IMR-90 (cell line): Measurements from ENCODE around the gene ANKRD26.

Experiments
- CEBPB ChIP-seq: IDR thresholded peaks from 2 replicates; pipeline ENCODE4 v1.6.1; 2012; ENCODE audit warnings: low read depth, low read length, improper control_type of control experiment
- POLR2A ChIP-seq: IDR thresholded peaks from 2 replicates; pipeline ENCODE4 v1.6.1; 2012; ENCODE audit warnings: mild to moderate bottlenecking, low read depth, low read length
- RCOR1 ChIP-seq: IDR thresholded peaks from 2 replicates; pipeline ENCODE4 v1.6.1; 2012; ENCODE audit warnings: mild to moderate bottlenecking, low read length, improper control_type of control experiment; ENCODE audit not compliant: insufficient replicate concordance
- TF ChIP-seq, protein P1 (sequence below): conservative IDR thresholded peaks from 2 replicates; pipeline ENCODE4 v1.5.1; 2012; ENCODE audit warnings: mild to moderate bottlenecking, low read depth, low read length, improper control_type of control experiment
- TF ChIP-seq, protein P2 (sequence below): fragments of 150-350 bp; IDR thresholded peaks from 2 replicates; pipeline ENCODE4 v1.6.1; 2016; ENCODE audit warnings: low read depth, mild to moderate bottlenecking, low read length, moderate library complexity, borderline replicate concordance

DNA sequence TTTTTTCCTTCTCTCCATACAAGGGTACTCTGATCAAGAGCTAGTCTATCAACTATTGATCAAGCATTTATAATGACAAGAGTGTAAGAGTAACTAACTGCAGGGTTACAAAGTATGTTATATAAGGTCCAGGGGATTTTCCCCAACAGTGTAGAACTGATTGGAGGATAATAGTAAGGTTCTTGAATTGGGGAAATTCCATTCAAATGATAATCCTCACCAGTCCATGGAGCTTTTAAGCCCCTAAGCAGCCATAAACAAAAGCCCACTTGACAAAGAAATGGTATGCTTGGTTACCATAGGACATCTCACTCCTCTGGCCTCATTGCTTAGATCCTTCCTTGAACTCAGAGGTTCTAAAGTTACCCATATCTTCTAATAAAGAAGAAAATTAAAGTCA is 45.6 kb upstream of the ANKRD26 start:
- TF ChIP-seq, protein P1, sequence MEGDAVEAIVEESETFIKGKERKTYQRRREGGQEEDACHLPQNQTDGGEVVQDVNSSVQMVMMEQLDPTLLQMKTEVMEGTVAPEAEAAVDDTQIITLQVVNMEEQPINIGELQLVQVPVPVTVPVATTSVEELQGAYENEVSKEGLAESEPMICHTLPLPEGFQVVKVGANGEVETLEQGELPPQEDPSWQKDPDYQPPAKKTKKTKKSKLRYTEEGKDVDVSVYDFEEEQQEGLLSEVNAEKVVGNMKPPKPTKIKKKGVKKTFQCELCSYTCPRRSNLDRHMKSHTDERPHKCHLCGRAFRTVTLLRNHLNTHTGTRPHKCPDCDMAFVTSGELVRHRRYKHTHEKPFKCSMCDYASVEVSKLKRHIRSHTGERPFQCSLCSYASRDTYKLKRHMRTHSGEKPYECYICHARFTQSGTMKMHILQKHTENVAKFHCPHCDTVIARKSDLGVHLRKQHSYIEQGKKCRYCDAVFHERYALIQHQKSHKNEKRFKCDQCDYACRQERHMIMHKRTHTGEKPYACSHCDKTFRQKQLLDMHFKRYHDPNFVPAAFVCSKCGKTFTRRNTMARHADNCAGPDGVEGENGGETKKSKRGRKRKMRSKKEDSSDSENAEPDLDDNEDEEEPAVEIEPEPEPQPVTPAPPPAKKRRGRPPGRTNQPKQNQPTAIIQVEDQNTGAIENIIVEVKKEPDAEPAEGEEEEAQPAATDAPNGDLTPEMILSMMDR = no peak
- TF ChIP-seq POLR2A (no peak), CEBPB (no peak), RCOR1 (no peak)
- TF ChIP-seq, protein P2, sequence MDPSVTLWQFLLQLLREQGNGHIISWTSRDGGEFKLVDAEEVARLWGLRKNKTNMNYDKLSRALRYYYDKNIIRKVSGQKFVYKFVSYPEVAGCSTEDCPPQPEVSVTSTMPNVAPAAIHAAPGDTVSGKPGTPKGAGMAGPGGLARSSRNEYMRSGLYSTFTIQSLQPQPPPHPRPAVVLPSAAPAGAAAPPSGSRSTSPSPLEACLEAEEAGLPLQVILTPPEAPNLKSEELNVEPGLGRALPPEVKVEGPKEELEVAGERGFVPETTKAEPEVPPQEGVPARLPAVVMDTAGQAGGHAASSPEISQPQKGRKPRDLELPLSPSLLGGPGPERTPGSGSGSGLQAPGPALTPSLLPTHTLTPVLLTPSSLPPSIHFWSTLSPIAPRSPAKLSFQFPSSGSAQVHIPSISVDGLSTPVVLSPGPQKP = no peak
